ENCODE data around the gene HIPK2.

Gene HIPK2

GRCh38 chr7:139586286-139586685 lies 191.5 kb downstream of the HIPK2 start:
- DNase-seq (ENCODE audit: low read depth), result no peak

GRCh38 chr7:139585042-139585441 lies 192.8 kb downstream of the HIPK2 start:
- no peak for DNase-seq (ENCODE audit: low read depth)

GRCh38 chr7:139583826-139584553 lies 193.8 kb downstream of the HIPK2 start:
- DNase-seq (ENCODE audit: low read depth), result no peak

GRCh38 chr7:139582671-139583155 lies 195.1 kb downstream of the HIPK2 start:
- no peak for DNase-seq (ENCODE audit: low read depth)

GRCh38 chr7:139582130-139582650 lies 195.6 kb downstream of the HIPK2 start:
- DNase-seq (ENCODE audit: low read depth), result no peak

- no peak for DNase-seq (ENCODE audit: low read depth)
Measured at GRCh38 chr7:139580435-139580834, 197.4 kb downstream of the HIPK2 start.

GRCh38 chr7:139576179-139576973 lies 201.4 kb downstream of the HIPK2 start:
- DNase-seq (ENCODE audit: low read depth), result no peak

- no peak for DNase-seq (ENCODE audit: low read depth)
Measured at GRCh38 chr7:139575338-139575680, 202.5 kb downstream of the HIPK2 start.

GRCh38 chr7:139574618-139575337 lies 203.0 kb downstream of the HIPK2 start:
- no peak for DNase-seq (ENCODE audit: low read depth)

- no peak for DNase-seq (ENCODE audit: low read depth)
Measured at GRCh38 chr7:139573871-139574270, 203.9 kb downstream of the HIPK2 start.

GRCh38 chr7:139572704-139573385 lies 205.0 kb downstream of the HIPK2 start:
- DNase-seq (ENCODE audit: low read depth), result no peak

GRCh38 chr7:139572071-139572470 lies 205.7 kb downstream of the HIPK2 start:
- no peak for DNase-seq (ENCODE audit: low read depth)

GRCh38 chr7:139571651-139572050 lies 206.1 kb downstream of the HIPK2 start:
- DNase-seq (ENCODE audit: low read depth), result no peak

GRCh38 chr7:139571190-139571589 lies 206.6 kb downstream of the HIPK2 start:
- DNase-seq (ENCODE audit: low read depth), result no peak

- DNase-seq (ENCODE audit: low read depth), result no peak
Measured at GRCh38 chr7:139570626-139571025, 207.2 kb downstream of the HIPK2 start.

- no peak for DNase-seq (ENCODE audit: low read depth)
Measured at GRCh38 chr7:139570119-139570518, 207.7 kb downstream of the HIPK2 start.

GRCh38 chr7:139568813-139569490 lies 208.8 kb downstream of the HIPK2 start:
- no peak for DNase-seq (ENCODE audit: low read depth)

- DNase-seq (ENCODE audit: low read depth), result no peak
Measured at GRCh38 chr7:139568346-139568675, 209.5 kb downstream of the HIPK2 start.

GRCh38 chr7:139567647-139568345 lies 210.0 kb downstream of the HIPK2 start:
- no peak for DNase-seq (ENCODE audit: low read depth)

GRCh38 chr7:139566736-139567646 lies 210.8 kb downstream of the HIPK2 start:
- DNase-seq (ENCODE audit: low read depth), result no peak

Measured in activated T-cell treated with anti-CD3 and anti-CD28 coated beads for 24 hours (primary cell).